Lung (tissue), 12 donors: Measurements from ENCODE around the gene STAT5B. TPM values are rescaled to one million over a fixed set of nuclear protein-coding genes. Genes with fewer than 3 reads are reported as not detected.

ENCODE experiments used
- ATAC-seq: fragments of 200-7000 bp; cut with Tn5 transposase; one replicate; pipeline ENCODE4 v1.9.1; 2020; ENCODE audit warnings: moderate number of reproducible peaks; ENCODE audit not compliant: insufficient read depth, low FRiP score
- DNase-seq, 3 donors: peaks; one replicate each; pipeline ENCODE4 v3.0.0-alpha.2; 2013 to 2017
- H3K27ac ChIP-seq, 2 donors: one replicate each; pipeline ENCODE4 v1.5.1; 2013; ENCODE audit warnings: mild to moderate bottlenecking in 2 of 2, moderate library complexity in 2 of 2, control low read depth in 1 of 2, inconsistent platforms in 1 of 2, low read depth in 1 of 2, low read length in 1 of 2
- H3K27me3 ChIP-seq, 3 donors: one replicate each; pipeline ENCODE4 v1.5.1; 2013; ENCODE audit warnings: low read length in 2 of 3; ENCODE audit not compliant: control insufficient read depth in 3 of 3, insufficient read depth in 3 of 3
- H3K36me3 ChIP-seq, 4 donors: one replicate each; pipeline ENCODE4 v1.5.1; 2013; ENCODE audit warnings: low read length in 4 of 4, mild to moderate bottlenecking in 1 of 4, moderate library complexity in 1 of 4; ENCODE audit not compliant: control insufficient read depth in 4 of 4, insufficient read depth in 4 of 4
- H3K4me1 ChIP-seq, 5 donors: one replicate each; pipeline ENCODE4 v1.5.1; 2013; ENCODE audit warnings: low read length in 5 of 5, mild to moderate bottlenecking in 2 of 5, moderate library complexity in 1 of 5; ENCODE audit not compliant: control insufficient read depth in 5 of 5, insufficient read depth in 5 of 5
- H3K4me3 ChIP-seq: one replicate; pipeline ENCODE4 v1.5.1; 2013; ENCODE audit warnings: mild to moderate bottlenecking, control low read depth, moderate library complexity
- H3K9ac ChIP-seq, 2 donors: one replicate each; pipeline ENCODE4 v1.5.1; 2013; ENCODE audit warnings: low read length in 2 of 2, control low read depth in 1 of 2; ENCODE audit not compliant: insufficient read depth in 1 of 2
- H3K9me3 ChIP-seq, 4 donors: one replicate each; pipeline ENCODE4 v1.5.1; 2013; ENCODE audit warnings: low read length in 3 of 4, mild to moderate bottlenecking in 1 of 4, moderate library complexity in 1 of 4; ENCODE audit not compliant: control insufficient read depth in 4 of 4, insufficient read depth in 3 of 4
- WGBS, 2 donors: extraction: QIAGEN DNeasy Blood & Tissue Kit; methylation state at CpG; one replicate each; pipeline ENCODE4 v1.1.7; 2013; 5-methylcytosine and 5-hydroxymethylcytosine counted together
- polyA plus RNA-seq, 2 donors: library from polyadenylated mRNA; stranded (reverse); fragments of 200-250 nt; gene quantifications; one replicate each; pipeline ENCODE4 v1.2.1, GENCODE V29; 2013
- total RNA-seq, 2 donors: library from RNA; depleted of rRNA in 1 of 2; stranded (reverse); fragments of >200 nt in 1 of 2; gene quantifications; one replicate each; pipeline ENCODE4 v1.2.1, GENCODE V29; 2014 to 2021
- TF ChIP-seq, protein P1 (sequence below): IDR thresholded peaks from 2 replicates; pipeline ENCODE4 v1.5.1; 2012; ENCODE audit warnings: mild to moderate bottlenecking; ENCODE audit errors: control extremely low read depth, extremely low read depth
- donor health status: control.
- donor health status: control.
- donor health status: Bipolar disorder and iron deficiency.
- donor health status: healthy.
- donor health status: DM: yes; HTN: yes; CAD: no.

Gene STAT5B
- total and polyA plus RNA-seq, 4 donors = 23.3 to 53.6 (median 48.1) TPM

DNA sequence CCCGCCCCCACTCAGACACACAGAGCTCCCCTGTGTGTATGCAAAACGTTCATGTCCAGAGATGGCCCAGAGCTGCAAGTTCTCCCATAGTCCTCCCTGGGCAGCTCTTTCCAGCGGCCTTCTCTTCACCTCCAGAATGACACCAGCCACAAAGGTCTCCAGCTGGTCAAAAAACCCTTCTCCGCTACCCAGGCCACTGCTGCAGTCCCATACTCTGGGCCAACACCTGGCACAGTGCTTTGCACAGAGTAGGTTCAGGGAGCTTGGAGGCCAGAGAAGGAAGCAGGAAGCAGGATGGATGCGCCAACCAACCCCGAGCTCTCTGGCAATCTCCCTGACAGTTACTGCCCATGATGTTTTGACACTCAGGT lies 1.1 kb upstream of the STAT5B start:
- 46 to 52% methylated on average over 6 of the region's 6 CpGs for WGBS, 2 donors
- H3K9me3 ChIP-seq = no peaks in the 10 kb centered on the region
- H3K9ac ChIP-seq = no peak overlapping the region
- DNase-seq = no peak
- TF ChIP-seq, protein P1, sequence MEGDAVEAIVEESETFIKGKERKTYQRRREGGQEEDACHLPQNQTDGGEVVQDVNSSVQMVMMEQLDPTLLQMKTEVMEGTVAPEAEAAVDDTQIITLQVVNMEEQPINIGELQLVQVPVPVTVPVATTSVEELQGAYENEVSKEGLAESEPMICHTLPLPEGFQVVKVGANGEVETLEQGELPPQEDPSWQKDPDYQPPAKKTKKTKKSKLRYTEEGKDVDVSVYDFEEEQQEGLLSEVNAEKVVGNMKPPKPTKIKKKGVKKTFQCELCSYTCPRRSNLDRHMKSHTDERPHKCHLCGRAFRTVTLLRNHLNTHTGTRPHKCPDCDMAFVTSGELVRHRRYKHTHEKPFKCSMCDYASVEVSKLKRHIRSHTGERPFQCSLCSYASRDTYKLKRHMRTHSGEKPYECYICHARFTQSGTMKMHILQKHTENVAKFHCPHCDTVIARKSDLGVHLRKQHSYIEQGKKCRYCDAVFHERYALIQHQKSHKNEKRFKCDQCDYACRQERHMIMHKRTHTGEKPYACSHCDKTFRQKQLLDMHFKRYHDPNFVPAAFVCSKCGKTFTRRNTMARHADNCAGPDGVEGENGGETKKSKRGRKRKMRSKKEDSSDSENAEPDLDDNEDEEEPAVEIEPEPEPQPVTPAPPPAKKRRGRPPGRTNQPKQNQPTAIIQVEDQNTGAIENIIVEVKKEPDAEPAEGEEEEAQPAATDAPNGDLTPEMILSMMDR = no peak
- peaks cover 0 to 15% (median 9%) of the 10 kb centered on the region in 5 donors for H3K4me1 ChIP-seq
- H3K27ac ChIP-seq = peak overlapping the region in 1 of 2 donors; percentile 96
- ATAC-seq = no peak
- H3K36me3 ChIP-seq = no peaks in the 10 kb centered on the region
- H3K27me3 ChIP-seq = no peaks in the 10 kb centered on the region
- no peak overlapping the region for H3K4me3 ChIP-seq

DNA sequence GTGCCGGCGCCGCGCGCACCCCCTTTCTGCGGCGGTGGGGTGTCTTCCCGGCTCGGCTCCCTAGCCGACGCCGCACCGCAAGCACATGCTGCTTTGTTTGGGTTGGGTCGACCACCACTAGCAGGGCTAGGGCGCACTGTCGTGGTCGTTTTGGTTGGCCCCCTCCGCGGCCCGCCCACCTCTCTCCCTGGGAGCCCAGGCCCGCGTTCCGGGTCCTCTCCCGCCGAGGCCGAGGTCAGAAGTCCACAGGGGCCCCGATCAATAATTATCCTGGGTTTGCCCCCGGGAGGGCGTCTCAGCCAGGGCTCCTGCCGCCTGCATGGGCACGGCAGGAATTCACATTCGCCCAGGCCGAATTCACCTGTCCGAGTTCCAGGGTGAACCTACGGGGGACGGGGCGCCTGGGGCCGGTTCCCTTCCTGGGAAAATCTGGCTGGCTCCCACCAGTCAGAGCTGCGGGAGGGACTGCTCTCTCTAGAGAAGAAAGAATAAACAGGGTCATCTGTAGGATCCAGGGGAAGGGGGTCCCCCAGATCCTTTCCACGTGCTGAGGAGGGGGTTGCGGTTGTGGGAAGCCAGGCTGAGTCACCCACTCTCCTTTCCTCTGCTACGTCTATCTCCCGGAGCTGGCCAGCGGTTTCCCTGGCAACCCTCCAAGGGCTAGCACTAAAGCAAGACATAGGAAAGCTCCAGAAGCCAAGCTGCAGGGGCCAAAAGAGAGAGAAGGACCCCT lies 584 bp upstream of the STAT5B start:
- Histone ChIP-seq H3K4me3 (peak overlapping the region; percentile 81), H3K9me3 (no peaks in the 10 kb centered on the region), H3K27ac (peak overlapping the region; percentile 81 to 96), H3K27me3 (no peaks in the 10 kb centered on the region), H3K4me1 (peaks cover 0 to 21% (median 12%) of the 10 kb centered on the region in 5 donors), H3K9ac (peak overlapping the region in 1 of 2 donors; percentile 55), H3K36me3 (no peaks in the 10 kb centered on the region)
- TF ChIP-seq, protein P1 = no peak
- peak; percentile 27 for ATAC-seq
- peak; percentile 72 to 76 (median 72) for DNase-seq
- WGBS, 2 donors = 1% methylated on average over 35 to 44 of the region's 44 CpGs

DNA sequence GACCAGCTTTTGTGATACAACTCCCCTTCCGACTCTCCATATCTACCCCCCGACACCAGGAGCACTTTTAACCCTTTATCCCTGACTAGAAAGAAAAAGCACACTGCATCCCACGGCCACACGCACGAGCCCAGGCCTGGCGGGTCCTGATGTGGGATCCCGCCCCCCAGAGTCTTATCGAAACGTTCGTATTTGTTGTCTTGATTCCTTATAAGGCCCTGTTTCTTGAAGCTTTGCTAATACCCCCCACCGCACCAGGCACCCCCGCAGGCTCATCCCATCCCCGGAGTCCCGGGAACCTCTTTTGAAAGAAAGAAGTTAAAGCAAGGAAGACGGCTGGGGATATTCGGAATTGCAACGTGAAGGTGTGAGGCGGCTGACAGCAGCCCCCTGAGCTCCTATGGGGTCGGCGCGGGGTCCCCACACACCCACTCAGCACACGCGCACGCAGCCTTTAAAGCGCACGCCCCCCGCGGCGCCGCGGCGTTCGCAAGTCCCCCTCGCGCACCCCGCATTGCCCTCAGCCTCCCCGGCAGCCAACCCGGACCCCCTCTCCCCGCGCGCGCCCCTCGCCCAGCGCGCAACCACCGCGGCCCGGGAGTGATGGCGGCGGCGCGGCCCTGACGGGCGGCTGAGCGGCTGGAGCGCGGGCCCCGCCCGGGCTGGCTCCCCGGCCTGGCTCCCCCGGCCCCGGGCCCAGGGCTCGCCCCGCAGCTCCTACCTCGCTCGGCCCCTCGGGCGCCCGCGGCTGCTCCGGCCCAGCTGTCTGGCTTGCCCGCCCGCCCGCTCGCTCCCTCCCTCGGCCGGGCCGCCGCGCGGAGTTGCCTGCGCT lies 448 bp downstream of the STAT5B start:
- no peaks in the 10 kb centered on the region for H3K27me3 ChIP-seq
- no peaks in the 10 kb centered on the region for H3K9me3 ChIP-seq
- H3K27ac ChIP-seq = peak overlapping the region; percentile 82
- H3K9ac ChIP-seq = peak overlapping the region; percentile 67 to 83
- WGBS, 2 donors = 1% methylated on average over 49 to 82 of the region's 82 CpGs
- peak; percentile 61 to 69 (median 68) for DNase-seq
- no peaks in the 10 kb centered on the region for H3K36me3 ChIP-seq
- H3K4me1 ChIP-seq = peaks cover 0 to 22% (median 12%) of the 10 kb centered on the region in 5 donors
- TF ChIP-seq, protein P1 = no peak
- ATAC-seq = peak; percentile 5
- H3K4me3 ChIP-seq = peak overlapping the region; percentile 81
